Measurements from ENCODE around the gene CRYGN. TPM values are rescaled to one million over a fixed set of nuclear protein-coding genes. Genes with fewer than 3 reads are reported as not detected.

CRYGN gene
- polyA plus RNA-seq, 1 of the 3 experiments (the other 2 are of a cell fraction), result not detected

DNA sequence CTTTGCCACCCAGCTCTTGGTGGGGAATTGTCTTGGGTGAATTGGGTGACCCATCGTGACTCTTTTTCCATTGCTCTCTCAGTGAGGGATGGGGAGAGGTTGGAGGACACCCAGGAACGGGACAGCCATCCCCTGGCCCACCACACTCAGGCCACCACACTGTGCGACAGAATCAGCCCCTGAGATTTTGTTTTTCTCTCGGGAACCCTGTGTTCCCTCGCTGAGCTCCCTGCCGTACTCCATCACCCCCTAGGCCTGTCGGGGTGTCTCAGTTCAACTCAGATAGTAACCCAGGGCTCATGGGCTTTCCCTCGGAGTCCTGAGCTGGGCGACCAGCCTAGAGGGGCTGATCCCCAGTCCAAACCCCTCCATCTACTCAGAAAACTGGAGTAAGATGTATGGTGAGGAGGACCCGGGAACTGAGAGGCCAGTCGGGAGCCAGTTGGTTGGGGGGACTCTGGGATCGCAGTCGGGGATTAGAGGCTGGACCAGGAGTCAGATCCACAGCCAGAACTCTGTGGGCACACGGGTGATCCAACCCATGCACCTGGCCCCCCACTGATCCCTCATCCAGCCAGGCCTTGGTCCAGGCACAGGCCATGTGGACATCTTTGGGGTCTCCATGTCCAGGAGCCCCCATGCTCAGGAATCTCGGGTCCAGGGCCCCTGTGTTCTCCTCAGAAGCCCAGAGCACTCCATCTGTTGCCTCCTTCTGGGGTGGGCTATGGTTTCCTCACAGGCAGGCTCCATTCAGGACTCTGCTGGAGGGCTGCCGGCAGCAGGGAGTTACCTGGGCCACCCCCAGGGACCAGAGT, 9.3 kb downstream of the CRYGN start:
- H3K9me2 ChIP-seq, result no peaks in the 10 kb centered on the region
- TF ChIP-seq, protein P1, sequence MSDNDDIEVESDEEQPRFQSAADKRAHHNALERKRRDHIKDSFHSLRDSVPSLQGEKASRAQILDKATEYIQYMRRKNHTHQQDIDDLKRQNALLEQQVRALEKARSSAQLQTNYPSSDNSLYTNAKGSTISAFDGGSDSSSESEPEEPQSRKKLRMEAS (IDR thresholded peaks at IDR 0.05; ENCODE audit: low read depth), result no peak
- TF ChIP-seq ELF1 (IDR thresholded peaks at IDR 0.05), result no peak
- H3K9me3 ChIP-seq, result no peaks in the 10 kb centered on the region
- H3K4me1 ChIP-seq (ENCODE audit: control insufficient read depth in 1 of 2, insufficient read depth in 2 of 2, low read depth in 1 of 2, low read length in 1 of 2), result peaks cover 8 to 11% of the 10 kb centered on the region in 2 experiments; a peak in 1 of 4 replicates
- no peak overlapping the region for H3K27ac ChIP-seq (ENCODE audit: low read depth in 2 of 2, low read length in 1 of 2)
- no peak overlapping the region for H3K9ac ChIP-seq
- no peak overlapping the region for H3K4me3 ChIP-seq (ENCODE audit: low read depth in 2 of 2, low read length in 1 of 2)
- no peaks in the 10 kb centered on the region for H3K27me3 ChIP-seq (ENCODE audit: insufficient read depth)
- H3K4me2 ChIP-seq, result no peak overlapping the region
- 76% methylated on average over 15 of the region's 16 CpGs for WGBS (ENCODE audit: low lambda C conversion rate)
- H3K36me3 ChIP-seq (replicated peaks in 1 of 2; ENCODE audit: control insufficient read depth in 1 of 2, insufficient read depth in 2 of 2, low read length in 1 of 2), result no peaks in the 10 kb centered on the region
- CTCF ChIA-PET, result interaction anchor here (0.7 to 2.2 kb wide), 7 partner anchors 9 to 375 kb away, joined by 3 to 8 read pairs (median 3); partner anchors contain the start of gene CRYGN
- H3K79me2 ChIP-seq (ENCODE audit: insufficient read depth), result no peaks in the 10 kb centered on the region
- H3F3A ChIP-seq (replicated peaks; ENCODE audit: insufficient read depth), result no peaks in the 10 kb centered on the region
- DNase-seq, result no peak
- POLR2A ChIA-PET, result no interaction called here
- H2AFZ ChIP-seq (ENCODE audit: low read depth), result no peak overlapping the region
- H4K20me1 ChIP-seq (ENCODE audit: insufficient read depth), result no peaks in the 10 kb centered on the region

DNA sequence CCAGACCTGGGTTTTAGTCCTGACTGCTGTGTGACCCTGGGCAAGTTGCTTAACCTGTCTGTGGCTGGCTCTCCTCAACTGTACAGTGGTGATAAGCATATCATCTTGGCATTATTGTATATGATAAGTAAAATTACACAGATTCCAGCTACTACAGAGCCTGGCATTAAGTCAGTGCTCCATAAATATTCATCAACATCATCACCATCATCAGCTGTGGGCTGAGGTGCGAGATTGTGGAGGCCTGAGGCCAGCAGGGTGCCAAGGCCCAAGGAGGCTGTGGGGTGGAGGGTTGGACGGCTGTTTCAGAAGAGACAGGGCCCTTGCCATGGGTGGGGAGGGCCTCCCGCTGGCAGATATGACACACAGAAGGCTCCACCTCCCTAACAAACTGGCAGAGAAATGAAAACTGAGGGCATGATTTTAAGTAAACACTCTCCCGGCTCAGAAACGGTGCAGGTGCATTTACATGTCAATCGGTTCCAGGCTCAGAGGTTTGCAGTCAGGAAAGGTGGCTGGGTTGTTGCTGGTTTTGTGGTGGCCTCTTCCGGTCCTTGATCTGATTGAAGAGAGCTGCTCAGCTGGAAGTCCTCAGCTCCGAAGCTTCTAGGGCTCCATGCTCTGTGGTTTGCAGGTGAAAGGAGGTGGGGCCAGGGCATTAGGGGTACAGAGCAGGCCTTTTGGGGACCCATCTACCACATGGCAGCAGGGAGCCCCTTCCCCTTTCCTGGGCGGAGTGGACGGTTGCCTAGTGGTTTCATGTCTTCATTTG, 10.2 kb downstream of the CRYGN start:
- Histone ChIP-seq H2AFZ (ENCODE audit: low read depth) (no peak overlapping the region), H3K4me3 (ENCODE audit: low read depth in 2 of 2, low read length in 1 of 2) (no peak overlapping the region), H4K20me1 (ENCODE audit: insufficient read depth) (no peaks in the 10 kb centered on the region), H3K79me2 (ENCODE audit: insufficient read depth) (no peaks in the 10 kb centered on the region), H3K27ac (ENCODE audit: low read depth in 2 of 2, low read length in 1 of 2) (no peak overlapping the region), H3K4me2 (no peak overlapping the region), H3K4me1 (ENCODE audit: control insufficient read depth in 1 of 2, insufficient read depth in 2 of 2, low read depth in 1 of 2, low read length in 1 of 2) (peaks cover 8 to 11% of the 10 kb centered on the region in 2 experiments; a peak in 1 of 4 replicates), H3K27me3 (ENCODE audit: insufficient read depth) (no peaks in the 10 kb centered on the region), H3K9me3 (no peaks in the 10 kb centered on the region), H3K9ac (no peak overlapping the region), H3K36me3 (replicated peaks in 1 of 2; ENCODE audit: control insufficient read depth in 1 of 2, insufficient read depth in 2 of 2, low read length in 1 of 2) (no peaks in the 10 kb centered on the region), H3F3A (replicated peaks; ENCODE audit: insufficient read depth) (no peaks in the 10 kb centered on the region), H3K9me2 (no peaks in the 10 kb centered on the region)
- WGBS (ENCODE audit: low lambda C conversion rate), result 69% methylated on average over 10 of the region's 10 CpGs
- no peak for DNase-seq
- no peak for TF ChIP-seq FOXM1 (IDR thresholded peaks at IDR 0.05; ENCODE audit: low read depth)
- ChIA-PET POLR2A (no interaction called here), CTCF (interaction anchor here (0.6 to 1.9 kb wide), 6 partner anchors 10 to 375 kb away, joined by 3 to 8 read pairs (median 3); partner anchors contain the start of gene CRYGN)

DNA sequence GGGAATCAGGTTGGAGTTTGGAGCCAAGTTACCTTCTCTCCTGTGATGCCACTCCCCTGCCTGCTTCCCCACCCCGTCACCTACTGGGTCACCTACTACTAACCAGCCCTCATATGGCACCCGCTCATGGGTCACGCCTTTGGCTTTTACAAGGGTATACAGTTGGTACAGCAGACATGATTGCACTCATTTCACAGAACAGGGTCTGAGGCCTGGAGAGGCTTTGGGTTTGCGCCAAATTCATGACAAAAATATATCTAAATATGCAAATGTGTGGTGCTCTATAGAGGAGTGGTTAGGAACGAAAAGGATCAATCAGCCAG, 10.7 kb downstream of the CRYGN start:
- no peak overlapping the region for H3K27ac ChIP-seq (ENCODE audit: low read depth in 2 of 2, low read length in 1 of 2)
- no peaks in the 10 kb centered on the region for H3F3A ChIP-seq (replicated peaks; ENCODE audit: insufficient read depth)
- POLR2A ChIA-PET, result no interaction called here
- H3K79me2 ChIP-seq (ENCODE audit: insufficient read depth), result no peaks in the 10 kb centered on the region
- no peak for DNase-seq
- H4K20me1 ChIP-seq (ENCODE audit: insufficient read depth), result no peaks in the 10 kb centered on the region
- CTCF ChIA-PET, result interaction anchor here (1.0 kb wide), 1 partner anchor 19 kb away, joined by 3 read pairs; no protein-coding TSS in a partner anchor
- no peak overlapping the region for H3K4me2 ChIP-seq
- H3K27me3 ChIP-seq (ENCODE audit: insufficient read depth), result no peaks in the 10 kb centered on the region
- TF ChIP-seq JUND (IDR thresholded peaks at IDR 0.05) (no peak), RXRA (IDR thresholded peaks at IDR 0.05; ENCODE audit: borderline replicate concordance, low read depth) (no peak), CHD2 (IDR thresholded peaks at IDR 0.05; ENCODE audit: low read length, partially characterized antibody) (no peak), MXI1 (IDR thresholded peaks at IDR 0.05; ENCODE audit: low read depth, low read length) (no peak), RCOR1 (IDR thresholded peaks at IDR 0.05; ENCODE audit: low read length) (no peak), ELF1 (IDR thresholded peaks at IDR 0.05) (no peak), MEF2A (IDR thresholded peaks at IDR 0.05; ENCODE audit: borderline replicate concordance, low read depth) (no peak), GABPA (IDR thresholded peaks at IDR 0.05; ENCODE audit: low read depth) (no peak), FOXJ3 (CRISPR knock-in tag; IDR thresholded peaks at IDR 0.05) (no peak), SMC3 (IDR thresholded peaks at IDR 0.05; ENCODE audit: low read depth, low read length) (no peak), RAD21 (IDR thresholded peaks at IDR 0.05; ENCODE audit: low read length) (no peak), RFX5 (IDR thresholded peaks at IDR 0.05; ENCODE audit: low read length) (no peak), FOXM1 (IDR thresholded peaks at IDR 0.05; ENCODE audit: low read depth) (no peak)
- TF ChIP-seq, protein P1 (IDR thresholded peaks at IDR 0.05; ENCODE audit: low read depth), result no peak
- TF ChIP-seq, protein P2, sequence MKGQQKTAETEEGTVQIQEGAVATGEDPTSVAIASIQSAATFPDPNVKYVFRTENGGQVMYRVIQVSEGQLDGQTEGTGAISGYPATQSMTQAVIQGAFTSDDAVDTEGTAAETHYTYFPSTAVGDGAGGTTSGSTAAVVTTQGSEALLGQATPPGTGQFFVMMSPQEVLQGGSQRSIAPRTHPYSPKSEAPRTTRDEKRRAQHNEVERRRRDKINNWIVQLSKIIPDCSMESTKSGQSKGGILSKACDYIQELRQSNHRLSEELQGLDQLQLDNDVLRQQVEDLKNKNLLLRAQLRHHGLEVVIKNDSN (IDR thresholded peaks at IDR 0.05; ENCODE audit: borderline replicate concordance, low read depth), result no peak
- TF ChIP-seq, protein P3, sequence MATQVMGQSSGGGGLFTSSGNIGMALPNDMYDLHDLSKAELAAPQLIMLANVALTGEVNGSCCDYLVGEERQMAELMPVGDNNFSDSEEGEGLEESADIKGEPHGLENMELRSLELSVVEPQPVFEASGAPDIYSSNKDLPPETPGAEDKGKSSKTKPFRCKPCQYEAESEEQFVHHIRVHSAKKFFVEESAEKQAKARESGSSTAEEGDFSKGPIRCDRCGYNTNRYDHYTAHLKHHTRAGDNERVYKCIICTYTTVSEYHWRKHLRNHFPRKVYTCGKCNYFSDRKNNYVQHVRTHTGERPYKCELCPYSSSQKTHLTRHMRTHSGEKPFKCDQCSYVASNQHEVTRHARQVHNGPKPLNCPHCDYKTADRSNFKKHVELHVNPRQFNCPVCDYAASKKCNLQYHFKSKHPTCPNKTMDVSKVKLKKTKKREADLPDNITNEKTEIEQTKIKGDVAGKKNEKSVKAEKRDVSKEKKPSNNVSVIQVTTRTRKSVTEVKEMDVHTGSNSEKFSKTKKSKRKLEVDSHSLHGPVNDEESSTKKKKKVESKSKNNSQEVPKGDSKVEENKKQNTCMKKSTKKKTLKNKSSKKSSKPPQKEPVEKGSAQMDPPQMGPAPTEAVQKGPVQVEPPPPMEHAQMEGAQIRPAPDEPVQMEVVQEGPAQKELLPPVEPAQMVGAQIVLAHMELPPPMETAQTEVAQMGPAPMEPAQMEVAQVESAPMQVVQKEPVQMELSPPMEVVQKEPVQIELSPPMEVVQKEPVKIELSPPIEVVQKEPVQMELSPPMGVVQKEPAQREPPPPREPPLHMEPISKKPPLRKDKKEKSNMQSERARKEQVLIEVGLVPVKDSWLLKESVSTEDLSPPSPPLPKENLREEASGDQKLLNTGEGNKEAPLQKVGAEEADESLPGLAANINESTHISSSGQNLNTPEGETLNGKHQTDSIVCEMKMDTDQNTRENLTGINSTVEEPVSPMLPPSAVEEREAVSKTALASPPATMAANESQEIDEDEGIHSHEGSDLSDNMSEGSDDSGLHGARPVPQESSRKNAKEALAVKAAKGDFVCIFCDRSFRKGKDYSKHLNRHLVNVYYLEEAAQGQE (IDR thresholded peaks at IDR 0.05; ENCODE audit: low read depth, low read length), result no peak
- no peaks in the 10 kb centered on the region for H3K36me3 ChIP-seq (replicated peaks in 1 of 2; ENCODE audit: control insufficient read depth in 1 of 2, insufficient read depth in 2 of 2, low read length in 1 of 2)
- peaks cover 8 to 11% of the 10 kb centered on the region in 2 experiments; a peak in 1 of 4 replicates for H3K4me1 ChIP-seq (ENCODE audit: control insufficient read depth in 1 of 2, insufficient read depth in 2 of 2, low read depth in 1 of 2, low read length in 1 of 2)
- 96% methylated on average over 5 of the region's 5 CpGs for WGBS (ENCODE audit: low lambda C conversion rate)
- H3K9me2 ChIP-seq, result no peaks in the 10 kb centered on the region
- no peak overlapping the region for H2AFZ ChIP-seq (ENCODE audit: low read depth)
- H3K4me3 ChIP-seq (ENCODE audit: low read depth in 2 of 2, low read length in 1 of 2), result no peak overlapping the region
- no peak overlapping the region for H3K9ac ChIP-seq
- no peaks in the 10 kb centered on the region for H3K9me3 ChIP-seq

All from SK-N-SH (cell line).